Lower leg skin (tissue), 3 donors: ENCODE measurements around the gene ROBO1.

Experiments
- CTCF ChIP-seq, 3 donors: fragments of 450-650 bp; IDR thresholded peaks; one replicate each; pipeline ENCODE4 v1.5.1; 2016; ENCODE audit warnings: antibody characterized with exemption in 3 of 3, mild to moderate bottlenecking in 3 of 3, moderate library complexity in 2 of 3
- POLR2A ChIP-seq, 2 donors: fragments of 450-650 bp; IDR thresholded peaks; one replicate each; pipeline ENCODE4 v1.6.1; 2016 to 2017; ENCODE audit warnings: antibody characterized with exemption in 2 of 2, mild to moderate bottlenecking in 1 of 2, moderate library complexity in 1 of 2

GRCh38 chr3:78641703-78642102 lies 1126.1 kb downstream of the ROBO1 start:
- TF ChIP-seq CTCF (IDR thresholded peaks at IDR 0.05) (no peak), POLR2A (IDR thresholded peaks at IDR 0.05) (no peak)
